ENCODE data around the gene MYCT1.

Gene MYCT1

DNA sequence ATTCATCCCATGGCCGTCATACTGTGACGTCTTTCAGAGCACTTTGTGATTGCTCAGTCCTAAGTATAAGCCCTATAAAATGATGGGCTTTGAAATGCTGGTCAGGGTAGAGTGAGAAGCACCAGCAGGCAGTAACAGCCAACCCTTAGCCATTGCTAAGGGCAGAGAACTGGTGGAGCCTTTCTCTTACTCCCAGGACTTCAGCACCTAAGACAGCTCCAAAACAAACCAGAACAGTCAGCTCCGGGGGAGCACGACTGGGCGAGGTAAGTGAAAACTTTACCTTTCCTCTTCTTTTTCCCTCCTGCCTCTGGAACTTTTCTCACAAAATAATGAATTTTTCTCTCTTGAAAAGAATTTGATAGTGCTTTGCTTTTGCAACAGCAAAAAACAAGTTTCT, 53.0 kb downstream of the MYCT1 start, which contains the start of gene VIP:
Gene VIP, plus strand, starts transcription at position 104 of the 400 bp plus-strand sequence. CDS start 1,381 bp downstream, outside the sequence.
- no peaks in the 10 kb centered on the region for H3K79me1 ChIP-seq (ENCODE audit: low read depth, low read length)
- no CpG with 5 or more reads among the region's 5 CpGs for WGBS, 2 donors (ENCODE audit: extremely low coverage in 2 of 2, insufficient read length in 2 of 2, insufficient replicate concordance in 1 of 2)
- peak; percentile 62 for DNase-seq (ENCODE audit: low spot score)

GRCh38 chr6:152765331-152765730, 67.6 kb downstream of the MYCT1 start:
- no peak overlapping the region for H3K9ac ChIP-seq (ENCODE audit: low read depth, low read length, poor library complexity)
- H3K36me3 ChIP-seq (replicated peaks in 1 of 2; ENCODE audit: control insufficient read depth in 2 of 2, insufficient read depth in 2 of 2, low read length in 2 of 2): no peaks in the 10 kb centered on the region
- H3K4me2 ChIP-seq (ENCODE audit: insufficient read depth, low read length, poor library complexity, severe bottlenecking): no peak overlapping the region
- no peak overlapping the region for H2BK120ac ChIP-seq (ENCODE audit: low read depth, low read length)
- no peak overlapping the region for H4K8ac ChIP-seq (ENCODE audit: low read depth, low read length)
- H3K23ac ChIP-seq (ENCODE audit: low read depth, low read length, poor library complexity): no peak overlapping the region
- no peak overlapping the region for H2BK12ac ChIP-seq (ENCODE audit: low read length)
- H3K9me3 ChIP-seq (replicated peaks in 1 of 2; ENCODE audit: control insufficient read depth in 2 of 2, insufficient read depth in 1 of 2, low read depth in 1 of 2, low read length in 2 of 2): no peaks in the 10 kb centered on the region
- no peaks in the 10 kb centered on the region for H3K79me1 ChIP-seq (ENCODE audit: low read depth, low read length)
- no peak overlapping the region for H4K91ac ChIP-seq (ENCODE audit: low read depth, low read length, poor library complexity)
- WGBS, 2 donors (ENCODE audit: extremely low coverage in 2 of 2, insufficient read length in 2 of 2, insufficient replicate concordance in 1 of 2): no CpG with 5 or more reads among the region's 3 CpGs
- no peak overlapping the region for H3K27ac ChIP-seq (replicated peaks; ENCODE audit: low read length)
- no peak overlapping the region for H3K18ac ChIP-seq (ENCODE audit: low read length)
- H3K4me1 ChIP-seq (ENCODE audit: control insufficient read depth in 2 of 2, insufficient read depth in 1 of 2, low read depth in 1 of 2, low read length in 2 of 2): no peaks in the 10 kb centered on the region
- no peak overlapping the region for H2BK15ac ChIP-seq (ENCODE audit: low read length)
- no peak overlapping the region for H3K14ac ChIP-seq (ENCODE audit: low read length)
- no peak overlapping the region for H2BK5ac ChIP-seq (ENCODE audit: low read length)
- no peak overlapping the region for H3K4ac ChIP-seq (ENCODE audit: low read length)
- no peak for DNase-seq (ENCODE audit: low spot score)
- H2AFZ ChIP-seq (ENCODE audit: low read length): no peak overlapping the region
- no peaks in the 10 kb centered on the region for H3K27me3 ChIP-seq (ENCODE audit: control insufficient read depth in 3 of 3, insufficient read depth in 3 of 3, low read depth in 1 of 3, low read length in 3 of 3)
- H2AK5ac ChIP-seq (ENCODE audit: low read depth, low read length): no peak overlapping the region
- H3K4me3 ChIP-seq (ENCODE audit: low read length in 2 of 2): no peak overlapping the region

More for the DNA sequence above, 53.0 kb downstream of the MYCT1 start, which contains the start of gene VIP:
- Histone ChIP-seq H3K4ac (ENCODE audit: low read length) (no peak within 1 kb of the TSS), H3K4me1 (ENCODE audit: control insufficient read depth in 2 of 2, insufficient read depth in 1 of 2, low read depth in 1 of 2, low read length in 2 of 2) (no peaks in the 10 kb centered on the region), H3K27me3 (ENCODE audit: control insufficient read depth in 3 of 3, insufficient read depth in 3 of 3, low read depth in 1 of 3, low read length in 3 of 3) (no peaks in the 10 kb centered on the region), H2BK12ac (ENCODE audit: low read length) (no peak within 1 kb of the TSS), H3K9me3 (replicated peaks in 1 of 2; ENCODE audit: control insufficient read depth in 2 of 2, insufficient read depth in 1 of 2, low read depth in 1 of 2, low read length in 2 of 2) (no peaks in the 10 kb centered on the region), H3K27ac (replicated peaks; ENCODE audit: low read length) (no peak within 1 kb of the TSS), H2BK5ac (ENCODE audit: low read length) (no peak within 1 kb of the TSS), H3K4me3 (ENCODE audit: low read length in 2 of 2) (no peak within 1 kb of the TSS), H4K8ac (ENCODE audit: low read depth, low read length) (no peak within 1 kb of the TSS), H2BK15ac (ENCODE audit: low read length) (no peak within 1 kb of the TSS), H3K4me2 (ENCODE audit: insufficient read depth, low read length, poor library complexity, severe bottlenecking) (no peak within 1 kb of the TSS), H2AK5ac (ENCODE audit: low read depth, low read length) (no peak within 1 kb of the TSS), H4K91ac (ENCODE audit: low read depth, low read length, poor library complexity) (no peak within 1 kb of the TSS), H3K14ac (ENCODE audit: low read length) (no peak within 1 kb of the TSS), H2BK120ac (ENCODE audit: low read depth, low read length) (no peak within 1 kb of the TSS), H3K9ac (ENCODE audit: low read depth, low read length, poor library complexity) (no peak within 1 kb of the TSS), H3K23ac (ENCODE audit: low read depth, low read length, poor library complexity) (no peak within 1 kb of the TSS), H2AFZ (ENCODE audit: low read length) (no peak within 1 kb of the TSS), H3K18ac (ENCODE audit: low read length) (no peak within 1 kb of the TSS), H3K36me3 (replicated peaks in 1 of 2; ENCODE audit: control insufficient read depth in 2 of 2, insufficient read depth in 2 of 2, low read length in 2 of 2) (no peaks in the 10 kb centered on the region)

DNA sequence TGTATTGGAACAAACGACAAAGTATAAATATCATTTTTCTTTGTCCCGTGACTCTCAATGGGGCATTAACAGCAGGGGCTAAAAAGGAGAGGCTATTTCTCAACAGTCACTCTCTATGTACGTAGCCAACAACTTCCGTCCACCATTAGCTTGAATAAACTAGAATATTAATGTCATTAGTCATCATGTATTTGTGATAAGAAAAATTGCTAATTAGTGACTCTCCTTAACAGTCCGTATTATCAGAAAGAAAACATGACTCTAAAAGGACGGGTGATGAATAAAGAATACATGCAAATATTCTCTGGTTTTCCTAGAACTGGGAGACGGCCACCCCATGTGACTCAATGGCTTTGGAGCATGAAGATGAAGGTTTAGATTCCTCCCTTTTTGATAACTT, 71.5 kb downstream of the MYCT1 start:
- no peaks in the 10 kb centered on the region for H3K36me3 ChIP-seq (replicated peaks in 1 of 2; ENCODE audit: control insufficient read depth in 2 of 2, insufficient read depth in 2 of 2, low read length in 2 of 2)
- WGBS, 2 donors (ENCODE audit: extremely low coverage in 2 of 2, insufficient read length in 2 of 2, insufficient replicate concordance in 1 of 2): no CpG with 5 or more reads among the region's 7 CpGs
- H3K4ac ChIP-seq (ENCODE audit: low read length): no peak overlapping the region
- H4K91ac ChIP-seq (ENCODE audit: low read depth, low read length, poor library complexity): no peak overlapping the region
- no peak overlapping the region for H3K27ac ChIP-seq (replicated peaks; ENCODE audit: low read length)
- no peak overlapping the region for H2BK5ac ChIP-seq (ENCODE audit: low read length)
- no peak overlapping the region for H3K14ac ChIP-seq (ENCODE audit: low read length)
- no peak overlapping the region for H3K18ac ChIP-seq (ENCODE audit: low read length)
- no peaks in the 10 kb centered on the region for H3K4me1 ChIP-seq (ENCODE audit: control insufficient read depth in 2 of 2, insufficient read depth in 1 of 2, low read depth in 1 of 2, low read length in 2 of 2)
- H3K4me3 ChIP-seq (ENCODE audit: low read length in 2 of 2): no peak overlapping the region
- H2BK120ac ChIP-seq (ENCODE audit: low read depth, low read length): no peak overlapping the region
- no peak overlapping the region for H4K8ac ChIP-seq (ENCODE audit: low read depth, low read length)
- no peaks in the 10 kb centered on the region for H3K9me3 ChIP-seq (replicated peaks in 1 of 2; ENCODE audit: control insufficient read depth in 2 of 2, insufficient read depth in 1 of 2, low read depth in 1 of 2, low read length in 2 of 2)
- H3K27me3 ChIP-seq (ENCODE audit: control insufficient read depth in 3 of 3, insufficient read depth in 3 of 3, low read depth in 1 of 3, low read length in 3 of 3): no peaks in the 10 kb centered on the region
- H2BK15ac ChIP-seq (ENCODE audit: low read length): no peak overlapping the region
- no peak for DNase-seq (ENCODE audit: low spot score)
- H3K79me1 ChIP-seq (ENCODE audit: low read depth, low read length): no peaks in the 10 kb centered on the region
- H2AK5ac ChIP-seq (ENCODE audit: low read depth, low read length): no peak overlapping the region
- no peak overlapping the region for H2AFZ ChIP-seq (ENCODE audit: low read length)
- no peak overlapping the region for H3K9ac ChIP-seq (ENCODE audit: low read depth, low read length, poor library complexity)
- no peak overlapping the region for H2BK12ac ChIP-seq (ENCODE audit: low read length)
- H3K4me2 ChIP-seq (ENCODE audit: insufficient read depth, low read length, poor library complexity, severe bottlenecking): no peak overlapping the region
- no peak overlapping the region for H3K23ac ChIP-seq (ENCODE audit: low read depth, low read length, poor library complexity)

- Histone ChIP-seq H3K27me3 (ENCODE audit: control insufficient read depth in 3 of 3, insufficient read depth in 3 of 3, low read depth in 1 of 3, low read length in 3 of 3) (no peaks in the 10 kb centered on the region), H3K36me3 (replicated peaks in 1 of 2; ENCODE audit: control insufficient read depth in 2 of 2, insufficient read depth in 2 of 2, low read length in 2 of 2) (no peaks in the 10 kb centered on the region), H3K23ac (ENCODE audit: low read depth, low read length, poor library complexity) (no peak overlapping the region), H3K9ac (ENCODE audit: low read depth, low read length, poor library complexity) (no peak overlapping the region), H2AK5ac (ENCODE audit: low read depth, low read length) (no peak overlapping the region), H2BK15ac (ENCODE audit: low read length) (no peak overlapping the region), H3K18ac (ENCODE audit: low read length) (no peak overlapping the region), H4K8ac (ENCODE audit: low read depth, low read length) (no peak overlapping the region), H3K27ac (replicated peaks; ENCODE audit: low read length) (no peak overlapping the region), H3K4ac (ENCODE audit: low read length) (no peak overlapping the region), H2AFZ (ENCODE audit: low read length) (no peak overlapping the region), H3K79me1 (ENCODE audit: low read depth, low read length) (no peaks in the 10 kb centered on the region), H2BK12ac (ENCODE audit: low read length) (no peak overlapping the region), H3K4me1 (ENCODE audit: control insufficient read depth in 2 of 2, insufficient read depth in 1 of 2, low read depth in 1 of 2, low read length in 2 of 2) (no peaks in the 10 kb centered on the region), H3K14ac (ENCODE audit: low read length) (no peak overlapping the region), H2BK120ac (ENCODE audit: low read depth, low read length) (no peak overlapping the region), H3K4me2 (ENCODE audit: insufficient read depth, low read length, poor library complexity, severe bottlenecking) (no peak overlapping the region), H3K9me3 (replicated peaks in 1 of 2; ENCODE audit: control insufficient read depth in 2 of 2, insufficient read depth in 1 of 2, low read depth in 1 of 2, low read length in 2 of 2) (no peaks in the 10 kb centered on the region), H3K4me3 (ENCODE audit: low read length in 2 of 2) (no peak overlapping the region), H2BK5ac (ENCODE audit: low read length) (no peak overlapping the region), H4K91ac (ENCODE audit: low read depth, low read length, poor library complexity) (no peak overlapping the region)
- DNase-seq (ENCODE audit: low spot score): no peak
- WGBS, 2 donors (ENCODE audit: extremely low coverage in 2 of 2, insufficient read length in 2 of 2, insufficient replicate concordance in 1 of 2): no CpG with 5 or more reads among the region's 2 CpGs
Measured at GRCh38 chr6:152769993-152770392, 72.3 kb downstream of the MYCT1 start.
